Small intestine (tissue), 7 donors: Measurements from ENCODE around the gene AVEN. TPM values are rescaled to one million over a fixed set of nuclear protein-coding genes. Genes with fewer than 3 reads are reported as not detected.

Source experiments
- DNase-seq, 2 donors: peaks; one replicate each; pipeline versions ENCODE4 v3.0.0 to v3.0.0-alpha.2; 2013
- FAIRE-seq: peaks from 2 replicates; lab custom pipeline; 2012; peaks lifted over from hg19 to GRCh38; lab: Jason Lieb, UNC
- H3K27ac ChIP-seq, 3 donors: one replicate each; pipeline ENCODE4 v1.5.1; 2013; ENCODE audit warnings: low read length in 2 of 3, mild to moderate bottlenecking in 2 of 3, control low read depth in 1 of 3, inconsistent platforms in 1 of 3, low read depth in 1 of 3, moderate library complexity in 1 of 3
- H3K27me3 ChIP-seq, 3 donors: one replicate each; pipeline ENCODE4 v1.6.1; 2013; ENCODE audit warnings: low read length in 3 of 3, inconsistent platforms in 1 of 3; ENCODE audit not compliant: control insufficient read depth in 3 of 3, insufficient read depth in 3 of 3
- H3K36me3 ChIP-seq, 3 donors: one replicate each; pipeline ENCODE4 v1.6.1; 2013; ENCODE audit warnings: low read length in 3 of 3, inconsistent platforms in 1 of 3, low read depth in 1 of 3, mild to moderate bottlenecking in 1 of 3, moderate library complexity in 1 of 3; ENCODE audit not compliant: control insufficient read depth in 3 of 3, insufficient read depth in 2 of 3
- H3K4me1 ChIP-seq, 3 donors: one replicate each; pipeline ENCODE4 v1.6.1; 2013; ENCODE audit warnings: low read length in 2 of 3, inconsistent platforms in 1 of 3, low read depth in 1 of 3, mild to moderate bottlenecking in 1 of 3, moderate library complexity in 1 of 3; ENCODE audit not compliant: control insufficient read depth in 3 of 3, insufficient read depth in 2 of 3
- H3K4me3 ChIP-seq, 3 donors: one replicate each; pipeline ENCODE4 v1.5.1; 2013; ENCODE audit warnings: low read length in 3 of 3, control low read depth in 1 of 3, inconsistent platforms in 1 of 3, low read depth in 1 of 3, mild to moderate bottlenecking in 1 of 3, moderate library complexity in 1 of 3
- H3K9me3 ChIP-seq, 2 donors: one replicate each; pipeline ENCODE4 v1.6.1; 2013; ENCODE audit warnings: low read depth in 1 of 2, low read length in 1 of 2; ENCODE audit not compliant: control insufficient read depth in 2 of 2, insufficient read depth in 1 of 2
- whole genome bisulfite sequencing, 3 donors: extraction: QIAGEN DNeasy Blood & Tissue Kit; methylation state at CpG; one replicate each; pipeline ENCODE4 v1.1.7; 2013; 5-methylcytosine and 5-hydroxymethylcytosine counted together
- polyA plus RNA-seq, 4 donors: library from polyadenylated mRNA; stranded (reverse) in 3 of 4; unstranded in 1 of 4; fragments of 200-250 nt in 3 of 4; fragments of 120-200 nt in 1 of 4; gene quantifications; one replicate each; pipeline versions ENCODE4 v1.2.1 to v1.2.3, GENCODE V29; 2013
- donor health status: healthy with polysubstance abuse.
- donor health status: control.
- donor health status: control.
- donor health status: Bipolar disorder and iron deficiency.
- donor health status: healthy.

AVEN gene
- polyA plus RNA-seq, 4 donors: 9.1 to 13.4 (median 12.8) TPM

DNA sequence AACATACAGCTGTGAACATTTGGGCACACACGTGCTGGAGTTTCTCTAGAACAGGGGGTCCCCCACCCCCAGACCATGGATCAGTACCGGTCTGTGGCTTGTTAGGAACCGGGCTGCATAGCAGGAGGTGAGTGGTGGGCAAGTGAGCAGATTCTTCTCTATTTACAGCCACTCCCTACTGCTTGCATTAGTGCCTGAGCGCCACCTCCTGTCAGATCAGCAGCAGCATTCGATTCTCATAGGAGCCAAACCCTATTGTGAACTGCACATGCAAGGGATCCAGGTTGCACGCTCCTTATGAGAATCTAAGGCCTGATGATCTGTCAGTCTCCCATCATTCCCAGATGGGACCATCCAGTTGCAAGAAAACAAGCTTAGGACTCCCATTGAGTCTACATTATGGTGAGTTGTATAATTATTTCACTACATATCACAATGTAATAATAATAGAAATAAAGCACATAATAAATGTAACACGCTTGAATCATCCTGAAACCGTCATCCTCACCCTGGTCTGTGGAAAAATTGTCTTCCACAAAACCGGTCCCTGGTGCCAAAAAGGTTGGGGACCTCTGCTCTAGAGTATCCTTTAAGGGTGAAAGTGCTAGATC is 44.9 kb downstream of the AVEN start:
- no peaks in the 10 kb centered on the region for H3K4me1 ChIP-seq
- no peaks in the 10 kb centered on the region for H3K27me3 ChIP-seq
- H3K4me3 ChIP-seq: no peak overlapping the region
- DNase-seq (peak; percentile 8 to 9), FAIRE-seq (no peak)
- no peaks in the 10 kb centered on the region for H3K36me3 ChIP-seq
- H3K27ac ChIP-seq: no peak overlapping the region
- 84 to 92% (median 91%) methylated on average over 9 of the region's 9 CpGs for WGBS, 3 donors
- H3K9me3 ChIP-seq: peaks cover 0 to 6% of the 10 kb centered on the region in 2 donors

DNA sequence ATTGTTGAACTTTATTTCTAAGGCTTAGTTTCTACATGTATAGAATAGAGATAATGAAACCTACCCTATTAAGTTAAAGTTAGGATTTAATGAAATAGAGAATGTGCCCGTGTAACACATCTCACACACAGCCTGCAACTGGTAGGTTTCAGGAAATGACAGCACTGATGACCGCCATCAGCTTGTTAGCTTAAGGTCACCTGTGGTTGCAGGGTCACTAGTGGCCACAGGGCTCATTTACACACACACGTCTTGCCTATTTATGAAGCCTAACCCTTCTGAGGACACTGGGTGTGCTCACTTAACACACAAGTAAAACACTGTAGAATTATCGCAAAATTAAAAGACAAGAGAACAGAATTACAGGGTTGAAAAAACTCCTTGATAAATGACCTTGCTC is 50.6 kb downstream of the AVEN start:
- H3K9me3 ChIP-seq: no peaks in the 10 kb centered on the region
- WGBS, 3 donors: 92 to 94% (median 92%) methylated on average over 4 of the region's 4 CpGs
- no peak for DNase-seq
- H3K4me3 ChIP-seq: no peak overlapping the region
- FAIRE-seq: no peak
- no peaks in the 10 kb centered on the region for H3K27me3 ChIP-seq
- no peaks in the 10 kb centered on the region for H3K4me1 ChIP-seq
- no peak overlapping the region for H3K27ac ChIP-seq
- H3K36me3 ChIP-seq: peaks cover 0 to 3% (median 0%) of the 10 kb centered on the region in 3 donors

DNA sequence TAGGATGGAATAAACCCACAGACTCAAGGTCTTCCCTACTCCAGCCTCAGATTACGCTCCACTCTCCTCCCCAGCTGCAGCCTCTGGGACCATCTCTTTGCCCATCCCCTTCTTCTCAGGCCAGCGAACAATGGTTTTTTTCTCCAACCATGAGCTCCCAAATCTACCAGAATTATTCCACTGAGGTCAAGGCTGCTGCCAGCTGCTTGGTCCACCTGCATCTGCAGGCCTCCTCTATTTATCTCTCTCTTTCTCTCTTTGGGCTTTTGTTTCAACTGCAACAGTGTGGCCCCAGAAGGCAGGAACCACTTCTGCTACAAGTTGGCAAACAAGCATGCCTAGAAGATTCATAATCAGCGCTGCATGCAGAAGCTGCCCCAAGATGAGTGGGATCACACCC is 51.6 kb downstream of the AVEN start:
- H3K36me3 ChIP-seq: peaks cover 0 to 3% (median 0%) of the 10 kb centered on the region in 3 donors
- H3K9me3 ChIP-seq: no peaks in the 10 kb centered on the region
- H3K4me1 ChIP-seq: no peaks in the 10 kb centered on the region
- WGBS, 3 donors: 94 to 98% (median 97%) methylated on average over 3 of the region's 3 CpGs
- FAIRE-seq (no peak), DNase-seq (no peak)
- no peak overlapping the region for H3K27ac ChIP-seq
- no peaks in the 10 kb centered on the region for H3K27me3 ChIP-seq
- H3K4me3 ChIP-seq: no peak overlapping the region

DNA sequence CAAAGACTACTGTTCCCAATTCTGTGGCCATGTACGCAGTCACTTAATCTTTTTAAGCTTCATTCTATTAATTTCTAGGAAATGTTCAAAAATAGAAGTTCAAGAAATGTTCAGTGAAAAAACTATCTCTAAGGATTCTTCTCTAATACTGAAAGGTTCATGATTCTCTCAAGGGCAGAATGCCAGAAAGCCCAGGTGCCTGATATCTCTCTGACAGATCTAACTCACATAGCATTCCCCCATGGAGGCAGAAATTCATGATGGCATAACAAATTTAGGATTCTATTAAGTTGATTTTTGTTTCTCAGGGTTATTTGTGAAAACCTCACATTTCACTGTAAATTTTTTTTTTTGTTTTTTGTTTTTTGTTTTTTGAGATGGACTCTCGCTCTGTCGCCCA is 53.3 kb downstream of the AVEN start:
- Histone ChIP-seq H3K36me3 (peaks cover 0 to 3% (median 0%) of the 10 kb centered on the region in 3 donors), H3K4me1 (no peaks in the 10 kb centered on the region), H3K9me3 (no peaks in the 10 kb centered on the region), H3K4me3 (no peak overlapping the region), H3K27ac (no peak overlapping the region), H3K27me3 (no peaks in the 10 kb centered on the region)
- DNase-seq (no peak), FAIRE-seq (no peak)
- WGBS, 3 donors: 61 to 67% (median 63%) methylated on average over 3 of the region's 3 CpGs

DNA sequence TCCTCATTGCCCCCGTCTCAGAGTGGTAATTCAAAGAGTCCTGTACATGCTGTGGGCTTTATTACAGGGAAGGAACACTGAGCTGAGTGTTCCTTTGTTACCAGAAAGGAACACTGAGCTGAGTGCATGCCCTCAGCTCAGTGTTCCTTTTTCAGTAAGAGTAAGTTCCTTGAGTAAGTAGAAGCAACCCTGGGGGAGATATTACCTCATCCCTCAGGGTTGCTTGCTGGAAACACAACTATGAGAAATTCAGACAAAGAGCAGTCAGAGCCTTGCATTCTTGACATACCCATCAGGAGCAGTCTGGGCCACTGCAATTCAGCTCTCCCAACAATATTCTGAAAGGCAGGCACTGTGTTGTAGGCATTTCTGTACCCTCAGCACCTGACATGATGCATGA is 53.7 kb downstream of the AVEN start:
- Histone ChIP-seq H3K27me3 (no peaks in the 10 kb centered on the region), H3K4me1 (no peaks in the 10 kb centered on the region), H3K9me3 (no peaks in the 10 kb centered on the region), H3K27ac (no peak overlapping the region), H3K4me3 (no peak overlapping the region), H3K36me3 (peaks cover 0 to 3% (median 0%) of the 10 kb centered on the region in 3 donors)
- WGBS, 3 donors: 68 to 90% (median 81%) methylated on average over 1 of the region's 1 CpG
- FAIRE-seq: no peak
- no peak for DNase-seq

DNA sequence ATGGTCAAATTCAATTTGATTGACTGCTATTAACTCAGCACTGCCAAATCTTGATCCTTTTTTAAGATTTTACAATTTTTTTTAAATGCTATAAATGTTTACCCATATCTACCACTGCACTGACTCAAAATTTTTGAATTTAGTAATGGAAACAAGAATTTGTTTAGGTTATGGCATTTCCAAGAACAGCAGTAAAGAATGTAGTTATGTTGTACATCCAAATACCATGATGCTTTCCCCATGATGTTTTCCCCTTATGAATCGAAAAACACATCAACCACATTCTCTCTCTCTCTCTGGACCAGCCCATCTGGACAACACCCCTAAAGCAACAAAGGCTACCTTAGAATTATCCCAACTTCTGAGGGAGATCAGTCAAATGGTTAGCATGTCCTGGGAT is 56.5 kb downstream of the AVEN start:
- 71 to 96% (median 96%) methylated on average over 1 of the region's 1 CpG for WGBS, 3 donors
- DNase-seq (no peak), FAIRE-seq (no peak)
- Histone ChIP-seq H3K36me3 (no peaks in the 10 kb centered on the region), H3K4me1 (no peaks in the 10 kb centered on the region), H3K4me3 (no peak overlapping the region), H3K9me3 (no peaks in the 10 kb centered on the region), H3K27ac (no peak overlapping the region), H3K27me3 (no peaks in the 10 kb centered on the region)

DNA sequence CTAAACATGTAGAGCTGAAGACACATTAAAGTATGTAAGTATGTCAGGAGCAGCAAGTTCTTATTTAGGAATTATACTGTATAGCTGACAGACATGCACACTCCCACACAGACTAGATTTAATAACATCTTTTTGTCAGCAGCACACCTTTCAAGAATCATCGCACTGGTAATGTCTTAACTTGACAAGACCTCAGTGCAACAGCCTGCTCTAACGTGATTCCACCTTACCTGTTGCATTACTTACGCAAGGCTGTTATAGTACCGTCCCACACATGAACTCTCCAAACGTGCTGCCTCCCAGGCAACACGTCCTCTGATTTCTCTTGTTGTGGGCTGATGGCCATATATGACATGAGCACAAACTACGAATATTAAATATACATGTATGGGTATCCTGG is 58.8 kb downstream of the AVEN start:
- Histone ChIP-seq H3K4me3 (no peak overlapping the region), H3K36me3 (no peaks in the 10 kb centered on the region), H3K4me1 (no peaks in the 10 kb centered on the region), H3K27ac (no peak overlapping the region), H3K9me3 (no peaks in the 10 kb centered on the region), H3K27me3 (no peaks in the 10 kb centered on the region)
- WGBS, 3 donors: 65 to 66% (median 66%) methylated on average over 7 of the region's 7 CpGs
- no peak for FAIRE-seq
- no peak for DNase-seq

DNA sequence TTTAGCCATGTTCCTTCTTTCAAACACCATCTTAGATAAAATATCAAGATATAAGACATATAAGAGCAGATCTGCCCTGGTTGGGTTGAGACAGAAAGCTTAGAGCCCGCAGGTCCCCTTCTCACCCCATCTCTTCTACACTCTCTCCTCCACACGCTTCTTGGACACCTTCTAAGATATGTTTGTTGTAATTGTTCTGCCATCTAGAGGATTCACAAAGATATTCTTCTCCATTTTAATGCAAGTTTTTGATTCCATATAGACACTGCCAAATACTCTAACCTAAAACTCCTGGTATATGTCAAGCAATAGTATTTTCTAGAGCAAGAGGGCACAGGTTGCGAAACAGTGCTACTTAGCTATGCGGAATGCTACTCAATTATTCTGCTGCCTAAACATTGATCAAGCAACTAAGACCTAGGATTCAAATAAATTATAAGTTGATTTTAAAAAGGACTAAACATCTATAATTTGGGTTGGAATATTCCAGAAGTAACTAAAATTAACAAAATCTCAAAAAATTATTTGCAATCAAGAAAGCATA is 63.9 kb downstream of the AVEN start:
- no peak overlapping the region for H3K4me3 ChIP-seq
- H3K27ac ChIP-seq: no peak overlapping the region
- no peaks in the 10 kb centered on the region for H3K9me3 ChIP-seq
- H3K4me1 ChIP-seq: no peaks in the 10 kb centered on the region
- WGBS, 3 donors: 89 to 96% (median 93%) methylated on average over 4 of the region's 4 CpGs
- no peaks in the 10 kb centered on the region for H3K27me3 ChIP-seq
- no peak for FAIRE-seq
- DNase-seq: no peak
- H3K36me3 ChIP-seq: no peaks in the 10 kb centered on the region

DNA sequence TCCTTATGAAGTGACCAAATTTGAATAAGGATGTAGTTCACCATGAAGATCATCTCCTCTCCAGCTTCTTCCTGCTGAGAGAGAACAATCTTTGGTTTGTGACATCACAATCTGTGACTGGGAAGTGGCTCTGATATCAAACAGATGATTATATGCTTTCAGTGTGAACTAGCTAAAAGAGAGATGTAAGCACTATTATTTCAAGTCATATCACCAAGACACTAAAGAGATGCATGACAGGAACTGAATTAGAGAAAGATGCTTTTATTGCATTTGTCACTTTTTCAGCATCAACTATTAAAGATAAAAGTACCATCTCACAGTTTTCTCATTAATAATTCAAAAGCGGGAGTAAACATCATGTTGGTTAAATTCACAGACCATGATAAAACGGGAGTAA is 67.2 kb downstream of the AVEN start:
- H3K4me3 ChIP-seq: no peak overlapping the region
- no peak for FAIRE-seq
- WGBS, 3 donors: 89 to 96% (median 91%) methylated on average over 2 of the region's 2 CpGs

More for the DNA sequence above, 67.2 kb downstream of the AVEN start:
- H3K27me3 ChIP-seq: no peaks in the 10 kb centered on the region
- no peaks in the 10 kb centered on the region for H3K36me3 ChIP-seq
- no peaks in the 10 kb centered on the region for H3K4me1 ChIP-seq
- H3K9me3 ChIP-seq: no peaks in the 10 kb centered on the region
- no peak for DNase-seq
- no peak overlapping the region for H3K27ac ChIP-seq
